Measurements from ENCODE around the gene PAM.
"Not testable (repeated sequence)": the region's sequence is repeated elsewhere in the genome, so short reads cannot be mapped to it uniquely, and the experiment has no call there.

PAM gene

GRCh38 chr5:102903074-102903871 lies 148.2 kb downstream of the PAM start:
- no peak for DNase-seq

- no peak for DNase-seq
Measured at GRCh38 chr5:102905056-102905455, 150.0 kb downstream of the PAM start.

DNA sequence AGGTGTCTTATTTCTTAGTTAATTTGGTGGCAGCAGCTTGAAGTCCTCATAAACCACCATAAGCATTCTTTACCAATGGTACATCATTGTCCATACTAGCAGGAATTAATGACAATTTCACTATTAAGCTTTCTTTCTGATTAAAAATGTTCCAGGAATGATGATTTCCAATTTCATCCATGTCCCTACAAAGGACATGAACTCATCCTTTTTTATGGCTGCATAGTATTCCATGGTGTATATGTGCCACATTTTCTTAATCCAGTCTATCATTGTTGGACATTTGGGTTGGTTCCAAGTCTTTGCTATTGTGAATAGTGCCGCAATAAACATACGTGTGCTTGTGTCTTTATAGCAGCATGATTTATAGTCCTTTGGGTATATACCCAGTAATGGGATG lies 152.0 kb downstream of the PAM start:
- DNase-seq = not testable (repeated sequence)

GRCh38 chr5:102910240-102911226 lies 155.4 kb downstream of the PAM start:
- DNase-seq = no peak

DNA sequence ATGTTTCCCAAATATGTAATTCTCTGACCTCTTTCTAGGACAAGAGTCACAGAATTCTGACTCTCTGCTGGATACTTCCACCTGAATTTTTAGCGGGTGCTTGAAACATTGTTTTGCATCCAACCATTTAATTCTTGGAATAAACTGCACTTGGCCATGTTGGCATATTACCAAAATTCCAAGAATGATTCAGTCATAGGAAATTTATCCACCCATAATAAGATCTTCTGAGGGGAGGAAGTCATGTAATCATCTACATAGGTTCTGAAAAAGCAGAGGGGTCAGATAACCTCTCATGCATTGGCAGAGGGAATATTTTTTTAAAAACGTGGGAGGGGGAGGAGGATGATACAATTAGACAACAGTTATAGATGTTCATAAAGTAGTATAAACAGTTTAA lies 156.9 kb downstream of the PAM start:
- DNase-seq = no peak

DNA sequence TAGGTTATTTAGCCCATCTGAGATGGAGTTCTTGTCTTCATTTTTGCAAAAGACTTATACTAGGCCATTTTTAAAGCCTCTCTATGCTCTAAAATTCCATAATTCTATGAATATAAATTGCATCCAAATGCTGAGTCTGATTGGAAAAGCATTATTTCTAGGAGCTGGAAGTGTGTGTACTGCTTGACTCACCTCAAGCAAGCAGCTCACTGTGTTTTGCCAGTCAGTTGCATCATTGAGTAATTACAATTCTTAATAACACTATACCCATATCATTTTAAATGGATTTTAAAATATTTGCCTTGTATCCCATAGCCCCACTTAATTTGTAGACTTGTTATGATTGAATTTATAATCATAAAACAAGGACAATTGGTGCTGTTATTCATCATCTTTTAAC lies 161.0 kb downstream of the PAM start:
- no peak for DNase-seq

GRCh38 chr5:102918986-102919610 lies 164.0 kb downstream of the PAM start:
- DNase-seq = no peak

- DNase-seq = no peak
Measured at GRCh38 chr5:102920762-102921161, 165.7 kb downstream of the PAM start.

DNA sequence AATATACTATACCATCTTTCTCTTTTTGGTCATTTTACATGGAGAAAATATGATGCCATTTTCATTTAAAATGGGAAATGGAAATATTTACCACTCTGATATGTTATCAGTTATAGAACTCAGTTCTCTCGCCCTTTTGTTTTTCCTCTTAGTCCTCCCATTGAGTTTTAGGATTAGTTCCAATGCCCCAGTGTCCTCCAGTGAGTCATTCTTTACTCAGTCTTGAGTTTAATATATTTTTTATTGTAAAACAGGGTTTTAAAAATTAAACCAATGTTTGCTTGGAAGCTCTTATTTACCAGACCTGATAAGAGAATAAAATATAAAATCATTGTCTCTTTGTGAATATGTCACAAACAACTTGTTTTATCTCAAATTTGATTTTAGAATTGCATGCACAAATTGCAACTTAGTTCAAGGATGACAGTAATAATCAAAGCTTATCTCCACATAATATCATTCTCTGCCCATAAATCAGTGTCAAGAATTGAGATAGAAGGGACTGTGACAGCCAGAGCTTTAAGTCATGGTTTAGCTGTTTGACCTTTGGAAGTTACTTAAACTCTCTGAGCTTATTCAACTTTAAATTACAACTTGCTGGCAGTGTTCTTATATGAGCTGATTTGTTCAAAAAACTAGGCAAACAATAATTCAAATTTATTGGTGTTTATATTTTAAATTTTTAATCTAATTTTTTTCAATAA lies 166.4 kb downstream of the PAM start:
- DNase-seq = no peak

DNA sequence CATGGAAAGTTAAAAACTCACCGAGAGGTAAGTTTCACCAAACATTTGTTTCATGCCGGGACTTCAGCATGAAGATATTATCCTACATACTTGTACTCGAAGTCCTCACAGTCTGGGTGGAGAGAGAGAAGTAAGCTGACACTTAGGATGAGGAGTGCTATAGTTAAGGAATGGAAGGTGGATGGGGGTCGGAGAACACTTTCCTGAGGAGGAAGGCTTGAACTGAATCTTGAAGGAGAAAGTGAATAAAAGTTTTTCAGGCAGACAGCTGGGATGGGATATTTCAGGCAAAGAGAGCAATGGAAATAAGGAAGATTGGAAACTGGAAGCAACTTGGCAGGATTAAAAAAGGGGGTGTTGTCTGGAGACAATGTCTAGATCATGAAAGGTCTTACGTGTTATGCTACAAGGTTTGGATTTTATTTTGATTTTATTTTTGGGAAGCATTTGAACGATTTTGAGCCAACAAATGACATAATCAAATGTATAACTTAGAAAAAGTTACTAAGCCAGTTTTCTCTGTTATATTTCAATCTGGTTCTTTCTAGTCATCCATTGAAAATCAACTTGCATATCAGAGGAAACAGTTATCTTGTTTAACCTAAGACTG lies 167.1 kb downstream of the PAM start:
- no peak for DNase-seq

DNA sequence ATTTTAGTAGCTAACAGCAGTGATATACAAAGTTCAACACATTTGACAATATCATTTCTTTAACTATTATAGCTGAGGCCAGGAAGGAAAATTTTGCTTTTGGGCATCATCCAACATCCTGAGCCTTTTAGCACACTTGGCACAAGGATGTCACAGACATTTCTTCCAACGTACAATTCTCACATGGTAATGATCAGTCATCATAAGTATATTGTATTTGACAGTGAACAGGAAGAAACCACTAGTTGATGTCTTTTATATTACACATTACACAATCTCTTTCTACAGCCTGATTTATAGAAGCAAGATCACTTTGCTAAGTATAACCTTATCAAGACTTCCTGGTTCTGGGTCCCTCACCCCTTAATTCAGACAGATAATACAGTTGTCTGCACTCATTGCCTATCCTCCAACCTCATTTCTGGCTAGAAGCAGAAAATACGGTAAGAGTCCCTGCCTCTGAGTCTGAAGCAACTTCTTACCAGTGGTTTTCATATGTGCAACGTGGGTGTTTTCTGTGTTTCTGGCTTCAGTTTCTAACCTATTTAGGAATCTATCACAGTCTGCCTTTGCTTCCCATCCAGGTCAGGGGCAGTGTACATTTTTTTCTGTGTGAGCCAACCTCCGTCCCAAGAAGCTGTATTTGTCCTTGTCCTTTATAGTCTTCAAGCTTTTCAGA lies 167.8 kb downstream of the PAM start:
- no peak for DNase-seq

- no peak for DNase-seq
Measured at GRCh38 chr5:102924963-102925362, 169.9 kb downstream of the PAM start.

- DNase-seq = no peak
Measured at GRCh38 chr5:102927007-102927406, 171.9 kb downstream of the PAM start.

- DNase-seq = no peak
Measured at GRCh38 chr5:102930244-102930643, 175.1 kb downstream of the PAM start.

GRCh38 chr5:102931085-102931725 lies 176.1 kb downstream of the PAM start:
- DNase-seq = no peak

- DNase-seq = no peak
Measured at GRCh38 chr5:102932781-102933180, 177.7 kb downstream of the PAM start.

- no peak for DNase-seq
Measured at GRCh38 chr5:102933316-102933715, 178.2 kb downstream of the PAM start.

- DNase-seq = no peak
Measured at GRCh38 chr5:102933721-102934459, 178.8 kb downstream of the PAM start.

DNA sequence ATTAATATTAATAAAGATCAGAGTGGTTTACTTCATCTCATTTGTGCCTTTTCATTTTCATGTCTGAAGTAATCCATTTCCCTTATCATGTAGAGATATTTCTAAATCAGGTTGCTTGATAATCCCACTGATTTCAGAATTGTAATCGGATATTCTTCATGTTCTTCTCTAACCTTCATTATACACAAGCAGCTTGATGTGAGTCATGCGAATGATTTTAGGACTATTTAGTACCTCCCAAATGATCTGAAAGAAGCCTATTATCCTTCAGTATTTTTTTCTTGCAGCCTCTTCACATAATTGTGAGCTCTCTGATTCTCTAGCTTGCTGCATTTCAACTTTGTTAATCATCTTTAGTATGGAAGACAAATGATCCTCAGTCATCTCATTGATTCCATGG lies 182.8 kb downstream of the PAM start:
- no peak for DNase-seq

DNA sequence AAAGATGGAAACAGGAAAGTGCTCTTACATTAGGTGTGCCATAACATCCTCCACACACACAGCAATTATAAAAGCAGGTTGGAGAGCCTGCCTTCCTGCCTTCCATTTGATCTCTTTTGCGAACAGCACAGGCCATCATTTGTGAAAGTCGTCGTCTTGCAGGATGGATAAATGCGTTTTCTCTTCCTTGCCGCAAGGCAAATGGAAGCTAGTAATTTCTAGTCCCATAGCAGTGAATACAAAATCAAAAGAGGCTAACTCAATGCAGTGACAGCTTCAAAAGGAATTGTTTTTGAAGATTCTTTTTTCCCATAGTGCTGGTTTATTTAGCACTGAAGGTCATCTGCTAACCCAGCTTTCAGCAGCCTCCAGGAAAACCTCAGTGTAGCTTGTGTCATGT lies 186.0 kb downstream of the PAM start:
- no peak for DNase-seq

GRCh38 chr5:102946414-102946813 lies 191.3 kb downstream of the PAM start:
- DNase-seq = no peak

All from SHP77 treated with DMSO at 0.1 percent for 48 hours (cell line).